GM19397 (cell line): ENCODE measurements around the gene NOS2.
"Not testable (repeated sequence)": the region's sequence is repeated elsewhere in the genome, so short reads cannot be mapped to it uniquely, and the experiment has no call there.

ENCODE experiments used
- ATAC-seq: cut with Tn5 transposase; IDR thresholded peaks from one replicate; pipeline ENCODE4 v1.9.1; 2021; ENCODE audit warnings: mild to moderate bottlenecking, moderate library complexity; ENCODE audit not compliant: unreplicated experiment

NOS2 gene

GRCh38 chr17:27759528-27759927 is 40.8 kb downstream of the NOS2 start:
- ATAC-seq = no peak

GRCh38 chr17:27756467-27757371 is 43.6 kb downstream of the NOS2 start:
- no peak for ATAC-seq

GRCh38 chr17:27755706-27756466 is 44.4 kb downstream of the NOS2 start:
- no peak for ATAC-seq

GRCh38 chr17:27754549-27754948 is 45.8 kb downstream of the NOS2 start:
- ATAC-seq = no peak

GRCh38 chr17:27753726-27754125 is 46.6 kb downstream of the NOS2 start:
- ATAC-seq = not testable (repeated sequence)

GRCh38 chr17:27752831-27753619 is 47.3 kb downstream of the NOS2 start:
- not testable (repeated sequence) for ATAC-seq

- no peak for ATAC-seq
Measured at GRCh38 chr17:27751622-27752490, 48.5 kb downstream of the NOS2 start.

- no peak for ATAC-seq
Measured at GRCh38 chr17:27751166-27751565, 49.2 kb downstream of the NOS2 start.

- ATAC-seq = not testable (repeated sequence)
Measured at GRCh38 chr17:27749562-27750150, 50.7 kb downstream of the NOS2 start.

- no peak for ATAC-seq
Measured at GRCh38 chr17:27748360-27748825, 51.9 kb downstream of the NOS2 start.

GRCh38 chr17:27747462-27748359 is 52.6 kb downstream of the NOS2 start:
- ATAC-seq = no peak

- ATAC-seq = no peak
Measured at GRCh38 chr17:27746881-27747280, 53.4 kb downstream of the NOS2 start.

- ATAC-seq = not testable (repeated sequence)
Measured at GRCh38 chr17:27746320-27746719, 54.0 kb downstream of the NOS2 start.

- ATAC-seq = not testable (repeated sequence)
Measured at GRCh38 chr17:27745207-27745830, 55.0 kb downstream of the NOS2 start.

- ATAC-seq = no peak
Measured at GRCh38 chr17:27743281-27743885, 56.9 kb downstream of the NOS2 start.

- no peak for ATAC-seq
Measured at GRCh38 chr17:27741971-27742575, 58.3 kb downstream of the NOS2 start.

- no peak for ATAC-seq
Measured at GRCh38 chr17:27741361-27741861, 58.9 kb downstream of the NOS2 start.
